ENCODE results near the gene DPYSL3.

DPYSL3 gene

DNA sequence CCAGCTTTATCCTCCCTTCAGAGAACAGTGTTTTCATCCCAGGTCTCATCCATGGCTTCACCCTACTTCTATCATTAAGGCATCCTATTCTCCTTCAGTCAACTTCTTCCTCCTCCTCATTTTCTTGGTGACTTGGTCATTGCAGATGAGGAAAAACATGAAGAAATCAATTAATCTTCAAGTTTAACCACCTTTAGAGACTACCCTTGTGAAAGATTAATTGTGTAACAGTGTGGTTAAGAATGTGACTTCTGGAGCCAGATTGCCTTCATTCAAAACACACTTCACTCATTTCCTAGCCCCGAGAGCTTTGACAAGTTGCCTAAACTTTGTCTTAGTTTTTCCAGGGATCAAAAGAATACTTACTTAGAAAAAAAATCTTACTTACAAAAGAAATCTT, 165.0 kb downstream of the DPYSL3 start:
- H3K9me3 ChIP-seq (ENCODE audit: low read depth, low read length), result no peaks in the 10 kb centered on the region
- no peak overlapping the region for H3K4me3 ChIP-seq
- no peak overlapping the region for H3K27ac ChIP-seq
- TF ChIP-seq POLR2AphosphoS5 (IDR thresholded peaks at IDR 0.05; ENCODE audit: borderline replicate concordance, low read depth, low read length) (no peak), FOXP2 (optimal IDR thresholded peaks at IDR 0.05; ENCODE audit: control extremely low read depth, extremely low read length, insufficient read depth) (no peak), EZH2 (IDR thresholded peaks at IDR 0.05) (no peak)
- DNase-seq (ENCODE audit: low read depth, low spot score), result no peak
- no peaks in the 10 kb centered on the region for H3K36me3 ChIP-seq (ENCODE audit: insufficient read depth, low read length)
- no peak overlapping the region for H3K9ac ChIP-seq (ENCODE audit: insufficient read length)

- no peak overlapping the region for H3K4me3 ChIP-seq
- TF ChIP-seq POLR2AphosphoS5 (IDR thresholded peaks at IDR 0.05; ENCODE audit: borderline replicate concordance, low read depth, low read length) (no peak), FOXP2 (optimal IDR thresholded peaks at IDR 0.05; ENCODE audit: control extremely low read depth, extremely low read length, insufficient read depth) (no peak), EZH2 (IDR thresholded peaks at IDR 0.05) (no peak)
- no peak overlapping the region for H3K9ac ChIP-seq (ENCODE audit: insufficient read length)
- H3K27ac ChIP-seq, result no peak overlapping the region
- H3K9me3 ChIP-seq (ENCODE audit: low read depth, low read length), result no peaks in the 10 kb centered on the region
- no peaks in the 10 kb centered on the region for H3K36me3 ChIP-seq (ENCODE audit: insufficient read depth, low read length)
- DNase-seq (ENCODE audit: low read depth, low spot score), result no peak
Observed at GRCh38 chr5:147341345-147341744, 168.5 kb downstream of the DPYSL3 start.

- DNase-seq (ENCODE audit: low read depth, low spot score), result no peak
- Histone ChIP-seq H3K36me3 (ENCODE audit: insufficient read depth, low read length) (no peaks in the 10 kb centered on the region), H3K4me3 (no peak overlapping the region), H3K27ac (no peak overlapping the region), H3K9me3 (ENCODE audit: low read depth, low read length) (no peaks in the 10 kb centered on the region), H3K9ac (ENCODE audit: insufficient read length) (no peak overlapping the region)
- TF ChIP-seq FOXP2 (optimal IDR thresholded peaks at IDR 0.05; ENCODE audit: control extremely low read depth, extremely low read length, insufficient read depth), result no peak
Observed at GRCh38 chr5:147340941-147341340, 168.9 kb downstream of the DPYSL3 start.

Measured in SK-N-MC (cell line).